BE2C (cell line): ENCODE data around the gene PTH2R.
"Not testable (repeated sequence)": the region's sequence is repeated elsewhere in the genome, so short reads cannot be mapped to it uniquely, and the experiment has no call there.

ENCODE experiments used
- DNase-seq: peaks from one replicate; pipeline ENCODE4 v3.0.0-alpha.2; 2020
- H3K27me3 ChIP-seq: fragments of 250-450 bp; sonication (Bioruptor Pico); 2 replicates; pipeline ENCODE4 v1.5.1; 2020; ENCODE audit warnings: mild to moderate bottlenecking
- H3K36me3 ChIP-seq: fragments of 250-450 bp; sonication (Bioruptor Pico); 2 replicates; pipeline ENCODE4 v1.5.1; 2020; ENCODE audit warnings: mild to moderate bottlenecking
- H3K4me1 ChIP-seq: fragments of 250-450 bp; sonication (Bioruptor Pico); 2 replicates; pipeline ENCODE4 v1.5.1; 2020
- H3K4me3 ChIP-seq: 2 replicates; pipeline ENCODE4 v1.5.1; 2011; ENCODE audit warnings: low read depth, low read length
- H3K9me3 ChIP-seq: fragments of 250-450 bp; sonication (Bioruptor Pico); 2 replicates; pipeline ENCODE4 v1.5.1; 2020
- CTCF ChIP-seq: IDR thresholded peaks from 2 replicates; pipeline ENCODE4 v1.5.1; 2012; ENCODE audit warnings: mild to moderate bottlenecking, low read depth, low read length

Gene PTH2R

GRCh38 chr2:208441951-208442350 is 35.4 kb downstream of the PTH2R start:
- Histone ChIP-seq H3K36me3 (no peaks in the 10 kb centered on the region), H3K9me3 (no peaks in the 10 kb centered on the region), H3K4me3 (no peak overlapping the region), H3K27me3 (no peaks in the 10 kb centered on the region), H3K4me1 (no peaks in the 10 kb centered on the region; the same call in 1 of the 2 replicates)
- DNase-seq: no peak
- no peak for TF ChIP-seq CTCF

- not testable (repeated sequence) for H3K4me1 ChIP-seq, H3K27me3 ChIP-seq, DNase-seq, H3K36me3 ChIP-seq, H3K4me3 ChIP-seq, H3K9me3 ChIP-seq
These were observed 40.9 kb downstream of the PTH2R start for GRCh38 chr2:208447447-208447846.

- Histone ChIP-seq H3K36me3 (no peaks in the 10 kb centered on the region), H3K9me3 (no peaks in the 10 kb centered on the region), H3K4me1 (no peaks in the 10 kb centered on the region), H3K27me3 (no peaks in the 10 kb centered on the region; the same call in 1 of the 2 replicates), H3K4me3 (no peak overlapping the region)
- TF ChIP-seq CTCF: no peak
- no peak for DNase-seq
These were observed 44.5 kb downstream of the PTH2R start for GRCh38 chr2:208451061-208451460.

GRCh38 chr2:208454861-208455260 is 48.3 kb downstream of the PTH2R start:
- Histone ChIP-seq H3K9me3 (no peaks in the 10 kb centered on the region), H3K27me3 (no peaks in the 10 kb centered on the region; the same call in 1 of the 2 replicates), H3K4me1 (no peaks in the 10 kb centered on the region), H3K36me3 (no peaks in the 10 kb centered on the region), H3K4me3 (no peak overlapping the region)
- no peak for DNase-seq
- TF ChIP-seq CTCF: no peak

- Histone ChIP-seq H3K4me1 (peaks cover 6% of the 10 kb centered on the region), H3K9me3 (no peaks in the 10 kb centered on the region), H3K36me3 (no peaks in the 10 kb centered on the region), H3K27me3 (no peaks in the 10 kb centered on the region), H3K4me3 (no peak overlapping the region)
- no peak for TF ChIP-seq CTCF
- DNase-seq: no peak
These were observed 57.1 kb downstream of the PTH2R start for GRCh38 chr2:208463721-208464120.

GRCh38 chr2:208464205-208464604 is 57.6 kb downstream of the PTH2R start:
- Histone ChIP-seq H3K9me3 (no peaks in the 10 kb centered on the region), H3K4me1 (peaks cover 6% of the 10 kb centered on the region), H3K36me3 (no peaks in the 10 kb centered on the region), H3K27me3 (no peaks in the 10 kb centered on the region), H3K4me3 (no peak overlapping the region)
- TF ChIP-seq CTCF: no peak
- DNase-seq: no peak
